HUES64 (cell line): ENCODE results near the gene LITAFD.

Source experiments
- H3K27ac ChIP-seq: 2 replicates; pipeline ENCODE4 v1.7.0; 2013; ENCODE audit warnings: low read depth, low read length, inconsistent platforms
- H3K27me3 ChIP-seq: 2 replicates; pipeline ENCODE4 v1.6.1; 2013; ENCODE audit warnings: mild to moderate bottlenecking, low read length; ENCODE audit not compliant: insufficient read depth
- H3K36me3 ChIP-seq: 2 replicates; pipeline ENCODE4 v1.6.1; 2013; ENCODE audit warnings: mild to moderate bottlenecking, low read length; ENCODE audit not compliant: insufficient read depth
- H3K4me1 ChIP-seq: 2 replicates; pipeline ENCODE4 v1.6.1; 2013; ENCODE audit warnings: mild to moderate bottlenecking, low read length, moderate library complexity; ENCODE audit not compliant: insufficient read depth
- H3K4me3 ChIP-seq: 2 replicates; pipeline ENCODE4 v1.5.1; 2013; ENCODE audit warnings: mild to moderate bottlenecking, low read length, moderate library complexity
- H3K9ac ChIP-seq: 2 replicates; pipeline ENCODE4 v1.6.1; 2013; ENCODE audit warnings: mild to moderate bottlenecking, low read depth, low read length
- H3K9me3 ChIP-seq: 2 replicates; pipeline ENCODE4 v1.6.1; 2013; ENCODE audit warnings: low read depth, low read length; ENCODE audit not compliant: insufficient read depth
- WGBS: fragments of 150-250, 120-280 bp; methylation state at CpG from one replicate; pipeline ENCODE4 v1.1.7; 2013; ENCODE audit warnings: missing lambda C conversion rate; 5-methylcytosine and 5-hydroxymethylcytosine counted together

The LITAFD gene

DNA sequence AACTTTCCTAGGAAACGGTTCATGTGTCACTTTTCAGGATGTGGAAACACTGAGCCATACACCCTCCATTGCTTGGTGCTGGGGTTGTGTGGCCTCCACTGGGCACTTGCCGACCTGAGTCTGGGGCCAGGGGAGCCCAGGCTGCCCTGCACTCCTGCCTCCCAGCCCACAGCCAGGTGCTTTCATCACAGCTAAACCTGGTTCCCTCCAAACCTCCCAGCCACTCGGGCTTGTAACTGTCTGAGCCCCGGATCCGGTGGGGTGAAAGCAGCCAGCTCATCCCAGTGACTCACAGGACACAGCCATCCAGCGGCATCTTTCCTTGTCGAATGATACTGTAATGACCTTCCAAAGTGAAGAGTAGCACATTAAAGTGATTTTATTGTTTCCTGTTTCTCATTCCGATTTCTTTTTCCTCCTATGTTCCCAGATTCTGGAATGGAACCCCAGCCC is 33.2 kb upstream of the LITAFD start:
- Histone ChIP-seq H3K36me3 (peaks cover 66% of the 10 kb centered on the region), H3K9me3 (no peaks in the 10 kb centered on the region), H3K4me3 (no peak overlapping the region), H3K27me3 (no peaks in the 10 kb centered on the region), H3K27ac (peak overlapping the region; percentile 28; the same call in 1 of the 2 replicates), H3K4me1 (peaks cover 6% of the 10 kb centered on the region; the same call in 1 of the 2 replicates), H3K9ac (no peak overlapping the region)
- WGBS: 92% methylated on average over 8 of the region's 8 CpGs

DNA sequence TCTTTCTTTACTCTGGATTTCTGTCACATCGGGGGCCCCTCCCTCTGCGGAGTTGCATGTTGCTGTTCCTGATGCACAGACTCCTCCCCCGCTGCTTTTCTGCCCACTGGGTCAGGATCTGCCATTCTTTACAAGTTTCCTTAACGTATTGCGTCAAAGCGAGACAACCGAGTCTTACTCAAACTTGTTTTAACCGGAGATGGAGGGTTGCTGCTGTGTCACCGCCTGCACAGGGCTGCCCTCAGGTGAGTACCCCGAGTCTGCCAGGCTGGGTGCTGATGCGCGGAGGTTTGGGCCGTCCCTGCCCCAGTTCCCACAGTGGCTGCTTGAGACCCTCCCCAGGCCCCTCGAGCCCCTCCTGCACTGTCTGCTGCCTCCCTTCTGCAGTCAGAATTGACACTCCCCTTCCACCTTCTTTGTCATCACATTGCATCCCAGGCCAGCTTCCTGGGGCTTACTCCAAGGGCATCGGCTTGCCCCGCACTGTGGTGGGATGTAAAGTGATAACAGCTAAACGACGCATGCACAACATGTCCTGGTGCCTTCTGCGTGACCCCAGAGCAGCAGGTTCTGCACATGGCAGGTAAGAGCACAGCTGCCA is 32.6 kb upstream of the LITAFD start:
- H3K27me3 ChIP-seq: no peaks in the 10 kb centered on the region
- no peak overlapping the region for H3K4me3 ChIP-seq
- H3K4me1 ChIP-seq: peaks cover 6% of the 10 kb centered on the region; the same call in 1 of the 2 replicates
- peaks cover 71% of the 10 kb centered on the region for H3K36me3 ChIP-seq
- no peaks in the 10 kb centered on the region for H3K9me3 ChIP-seq
- 87% methylated on average over 19 of the region's 19 CpGs for WGBS
- H3K27ac ChIP-seq: peak overlapping the region; percentile 28; the same call in 1 of the 2 replicates
- no peak overlapping the region for H3K9ac ChIP-seq

DNA sequence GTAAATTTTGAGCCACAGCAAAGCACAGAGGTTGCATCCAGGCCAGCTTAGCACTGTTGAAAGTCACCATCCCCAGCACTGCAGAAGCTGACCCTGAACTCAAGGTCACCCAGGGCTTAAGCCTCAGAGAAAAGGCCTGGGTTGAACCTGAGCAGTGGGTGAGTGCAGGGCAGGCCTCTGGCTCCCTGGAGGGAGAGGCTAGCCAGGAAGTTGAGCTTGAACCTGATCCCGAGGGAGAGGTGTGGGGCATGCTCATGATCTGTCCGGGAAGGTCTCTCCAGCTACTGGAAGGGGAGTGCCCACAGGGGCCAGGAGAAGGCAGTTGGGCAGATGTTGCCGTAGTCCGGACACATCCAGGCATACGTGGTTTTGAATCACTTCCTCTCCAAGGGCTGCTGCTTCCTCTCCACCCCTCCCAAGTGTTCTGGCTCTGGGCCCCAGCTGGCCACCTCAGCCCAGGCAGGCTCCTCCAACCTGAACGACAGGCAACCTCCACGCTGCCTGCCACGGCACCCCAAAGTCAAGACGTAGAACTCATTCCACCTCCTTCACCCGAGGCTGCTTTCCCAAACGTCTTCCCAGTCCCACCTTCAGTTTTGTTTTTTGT is 31.8 kb upstream of the LITAFD start:
- H3K4me3 ChIP-seq: no peak overlapping the region
- no peak overlapping the region for H3K9ac ChIP-seq
- peaks cover 80% of the 10 kb centered on the region for H3K36me3 ChIP-seq
- H3K27ac ChIP-seq: peak overlapping the region; percentile 7; the same call in 1 of the 2 replicates
- H3K9me3 ChIP-seq: no peaks in the 10 kb centered on the region
- 94% methylated on average over 11 of the region's 11 CpGs for WGBS
- H3K4me1 ChIP-seq: peaks cover 6% of the 10 kb centered on the region; the same call in 1 of the 2 replicates
- H3K27me3 ChIP-seq: no peaks in the 10 kb centered on the region

DNA sequence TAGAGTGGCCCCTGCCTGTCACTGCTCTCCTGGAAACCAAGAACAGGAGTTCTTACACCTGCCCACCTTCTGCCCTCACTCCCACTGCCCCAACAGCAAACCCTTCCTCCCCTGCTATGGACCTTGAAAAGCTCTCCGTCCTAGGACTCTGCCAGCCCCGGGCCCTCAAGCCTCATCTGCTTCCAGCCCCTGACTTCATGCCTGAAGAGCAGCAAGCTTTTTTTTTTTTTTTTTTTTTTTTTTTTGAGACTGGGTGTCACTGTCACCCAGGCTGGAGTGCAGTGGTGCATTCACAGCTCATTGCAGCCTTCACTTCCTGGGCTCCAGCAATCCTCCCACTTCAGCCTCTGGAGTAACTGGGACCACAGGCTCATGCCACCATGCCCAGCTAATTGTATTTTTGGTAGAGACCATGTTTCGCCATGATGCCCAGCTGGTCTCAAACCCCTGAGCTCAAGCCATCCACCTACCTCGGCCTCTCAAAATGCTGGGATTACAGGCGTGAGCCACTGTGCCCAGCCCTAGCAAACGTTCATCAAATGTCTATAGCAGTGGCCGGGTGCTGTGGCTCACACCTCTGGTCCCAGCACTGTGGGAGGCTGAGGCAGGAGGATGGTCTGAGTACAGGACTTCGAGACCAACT is 30.3 kb upstream of the LITAFD start:
- H3K27ac ChIP-seq: no peak overlapping the region
- H3K9ac ChIP-seq: no peak overlapping the region
- 96% methylated on average over 8 of the region's 8 CpGs for WGBS
- no peak overlapping the region for H3K4me3 ChIP-seq
- H3K9me3 ChIP-seq: no peaks in the 10 kb centered on the region
- peaks cover 6% of the 10 kb centered on the region; the same call in 1 of the 2 replicates for H3K4me1 ChIP-seq
- peaks cover 95% of the 10 kb centered on the region for H3K36me3 ChIP-seq
- H3K27me3 ChIP-seq: no peaks in the 10 kb centered on the region

DNA sequence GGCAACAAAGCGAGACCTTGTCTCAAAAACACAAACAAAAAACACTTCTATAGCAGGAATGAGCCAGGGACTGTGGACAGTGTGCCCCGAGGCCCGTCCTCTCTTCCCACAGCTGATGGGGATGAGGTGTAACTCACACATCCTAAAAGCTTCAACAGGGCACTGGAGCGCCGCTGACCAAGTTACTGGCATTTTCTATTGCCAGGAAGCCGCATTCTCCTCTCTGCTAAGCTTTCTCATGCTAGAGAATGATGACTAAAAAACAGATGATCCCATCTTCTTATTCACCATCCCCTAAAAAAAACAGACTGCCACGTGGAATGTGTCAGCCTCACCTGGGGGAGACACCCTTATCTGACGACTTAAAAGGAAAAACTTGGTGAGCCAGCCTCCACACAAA is 29.6 kb upstream of the LITAFD start:
- Histone ChIP-seq H3K27ac (peak overlapping the region; percentile 10; the same call in 1 of the 2 replicates), H3K4me1 (peaks cover 6% of the 10 kb centered on the region; the same call in 1 of the 2 replicates), H3K4me3 (no peak overlapping the region), H3K36me3 (peaks cover 92% of the 10 kb centered on the region), H3K9ac (no peak overlapping the region), H3K27me3 (no peaks in the 10 kb centered on the region), H3K9me3 (no peaks in the 10 kb centered on the region)
- WGBS: 85% methylated on average over 8 of the region's 8 CpGs

DNA sequence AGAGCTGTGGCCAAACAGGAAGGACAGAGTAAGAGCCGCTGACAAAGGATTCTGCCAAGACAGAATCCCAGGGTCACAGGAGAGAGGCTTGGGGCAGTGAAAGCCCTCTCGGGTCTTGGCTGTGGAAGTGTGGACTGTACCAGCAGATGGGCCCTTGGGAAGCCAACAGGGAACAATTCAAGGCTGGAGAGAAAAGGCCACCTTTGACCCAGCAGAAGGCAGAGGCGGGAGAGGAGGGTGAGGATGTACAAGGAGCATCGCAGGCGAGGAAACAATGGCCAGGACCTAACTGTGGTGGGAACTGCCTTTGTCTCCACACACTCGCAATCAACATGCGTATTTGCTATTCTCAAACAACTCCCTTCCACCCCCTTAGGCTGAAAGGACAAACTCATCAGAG is 29.0 kb upstream of the LITAFD start:
- WGBS: 82% methylated on average over 7 of the region's 7 CpGs
- H3K36me3 ChIP-seq: peaks cover 90% of the 10 kb centered on the region

DNA sequence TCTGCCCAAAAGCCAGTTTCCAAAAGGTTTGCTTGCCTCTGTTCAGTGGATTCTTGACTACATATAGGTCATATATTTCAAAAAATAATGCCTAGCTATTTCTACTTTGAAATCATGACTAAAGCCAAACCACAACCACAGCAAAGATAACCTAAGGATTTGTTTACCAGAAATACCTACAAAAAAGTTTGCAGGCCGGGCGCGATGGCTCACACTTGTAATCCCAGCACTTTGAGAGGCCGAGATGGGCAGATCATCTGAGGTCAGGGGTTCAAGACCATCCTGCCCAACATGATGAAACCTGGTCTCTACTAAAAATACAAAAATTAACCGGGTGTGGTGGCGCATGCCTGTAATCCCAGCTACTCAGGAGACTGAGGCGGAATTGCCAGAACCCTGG is 28.5 kb upstream of the LITAFD start:
- Histone ChIP-seq H3K4me3 (no peak overlapping the region), H3K27me3 (no peaks in the 10 kb centered on the region), H3K9ac (no peak overlapping the region), H3K36me3 (peaks cover 90% of the 10 kb centered on the region), H3K27ac (peak overlapping the region; percentile 66; the same call in 1 of the 2 replicates), H3K4me1 (peaks cover 6% of the 10 kb centered on the region; the same call in 1 of the 2 replicates), H3K9me3 (no peaks in the 10 kb centered on the region)
- 94% methylated on average over 7 of the region's 7 CpGs for WGBS

More for the DNA sequence above, 29.0 kb upstream of the LITAFD start:
- Histone ChIP-seq H3K27ac (peak overlapping the region; percentile 66; the same call in 1 of the 2 replicates), H3K9ac (no peak overlapping the region), H3K4me1 (peaks cover 6% of the 10 kb centered on the region; the same call in 1 of the 2 replicates), H3K4me3 (no peak overlapping the region), H3K27me3 (no peaks in the 10 kb centered on the region), H3K9me3 (no peaks in the 10 kb centered on the region)

DNA sequence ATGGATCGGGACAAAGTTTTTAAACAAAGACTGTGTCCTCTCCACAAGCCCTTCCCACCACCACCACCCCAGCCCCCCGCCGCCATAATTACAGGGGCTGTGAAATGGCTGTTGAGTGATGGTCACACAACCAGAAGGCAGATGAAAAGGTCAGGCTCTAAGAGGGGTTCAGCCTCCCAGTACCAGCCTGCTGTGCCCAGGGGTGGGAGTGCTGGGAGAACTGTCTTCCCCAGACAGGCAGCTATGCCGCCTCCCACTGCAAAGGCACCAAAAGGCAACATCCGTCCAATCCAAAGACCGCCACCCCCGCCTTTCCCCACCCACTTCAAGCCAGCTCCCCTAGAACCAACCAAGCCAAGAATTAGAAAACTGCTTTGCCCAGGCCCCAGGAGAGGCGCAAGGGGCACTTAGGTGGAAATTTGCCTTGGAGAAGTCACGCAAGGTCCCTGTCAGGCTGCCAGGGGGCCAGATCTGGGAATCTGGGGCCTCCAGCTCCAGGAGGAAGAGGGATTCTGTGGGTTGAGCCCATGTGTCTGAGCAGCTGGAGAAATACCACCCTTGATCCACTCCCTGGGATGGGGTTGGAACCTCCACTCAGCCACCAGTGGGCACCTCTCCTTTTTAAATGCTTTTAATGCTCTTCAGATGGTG is 27.7 kb upstream of the LITAFD start:
- Histone ChIP-seq H3K4me1 (peaks cover 6% of the 10 kb centered on the region; the same call in 1 of the 2 replicates), H3K27me3 (no peaks in the 10 kb centered on the region), H3K36me3 (peaks cover 90% of the 10 kb centered on the region), H3K9ac (no peak overlapping the region), H3K4me3 (no peak overlapping the region), H3K9me3 (no peaks in the 10 kb centered on the region), H3K27ac (no peak overlapping the region; the same call in 1 of the 2 replicates)
- WGBS: 92% methylated on average over 9 of the region's 9 CpGs

DNA sequence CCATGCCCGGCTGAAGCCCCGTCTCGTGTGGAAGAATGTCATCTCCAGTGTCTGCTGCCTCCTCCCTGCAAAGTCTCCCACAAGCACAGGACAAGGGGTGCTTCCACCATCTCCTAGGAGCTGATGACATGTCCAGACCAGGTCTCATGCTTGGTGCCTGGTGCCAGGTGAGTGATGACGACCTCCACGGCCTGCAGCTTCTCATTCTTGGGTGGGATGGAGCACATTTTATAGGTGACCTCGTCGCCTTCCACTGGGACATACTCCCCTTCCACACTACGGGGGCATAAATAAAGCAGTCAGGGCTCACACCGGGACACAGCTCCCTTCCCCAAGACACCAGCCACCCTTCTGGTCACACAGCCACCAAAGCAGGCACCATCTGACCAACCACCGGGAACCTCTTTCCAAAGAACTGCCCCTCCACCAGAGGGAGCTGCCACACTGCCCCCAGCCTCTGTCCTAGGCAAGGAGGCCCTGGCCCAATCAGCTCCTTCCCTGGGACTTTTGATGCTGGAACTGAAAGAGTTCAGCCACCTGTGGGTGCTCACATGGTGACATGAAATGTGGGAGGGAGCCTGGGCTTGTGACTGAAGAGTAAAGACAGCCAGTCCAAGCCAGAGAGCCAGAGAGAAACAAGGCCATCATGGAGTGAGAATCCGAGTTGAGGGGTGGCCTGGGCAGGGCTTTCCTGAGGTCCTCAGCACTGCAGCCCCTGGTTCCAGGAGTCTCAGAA is 26.9 kb upstream of the LITAFD start:
- Histone ChIP-seq H3K36me3 (peaks cover 88% of the 10 kb centered on the region), H3K27me3 (no peaks in the 10 kb centered on the region), H3K27ac (no peak overlapping the region; the same call in 1 of the 2 replicates), H3K9ac (no peak overlapping the region), H3K9me3 (no peaks in the 10 kb centered on the region), H3K4me1 (peaks cover 6% of the 10 kb centered on the region; the same call in 1 of the 2 replicates), H3K4me3 (no peak overlapping the region)
- 98% methylated on average over 11 of the region's 11 CpGs for WGBS

DNA sequence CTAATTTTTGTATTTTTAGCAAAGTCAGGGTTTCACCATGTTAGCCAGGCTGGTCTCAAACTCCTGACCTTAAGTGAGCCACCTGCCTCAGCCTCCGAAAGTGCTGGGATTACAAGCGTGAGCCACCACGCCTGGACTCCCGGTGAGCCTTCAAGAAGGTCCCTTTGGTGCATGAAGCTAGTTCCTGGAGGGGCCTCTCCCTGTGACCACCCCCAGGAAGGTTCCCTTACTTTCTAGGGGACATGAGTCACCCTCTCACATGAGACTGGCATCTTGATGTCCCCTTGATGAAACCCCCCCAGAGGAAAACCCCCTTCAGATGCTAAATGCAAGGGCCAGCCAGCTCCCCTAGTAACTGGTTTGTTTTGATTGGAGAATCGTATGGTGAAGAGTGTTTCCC is 26.2 kb upstream of the LITAFD start:
- Histone ChIP-seq H3K36me3 (peaks cover 87% of the 10 kb centered on the region), H3K9me3 (no peaks in the 10 kb centered on the region), H3K9ac (no peak overlapping the region), H3K27ac (no peak overlapping the region), H3K4me1 (peaks cover 6% of the 10 kb centered on the region; the same call in 1 of the 2 replicates), H3K4me3 (no peak overlapping the region), H3K27me3 (no peaks in the 10 kb centered on the region)
- WGBS: 77% methylated on average over 5 of the region's 5 CpGs
